Neural progenitor cell (in vitro differentiated cells): ENCODE results near the gene SKI.

ENCODE experiments used
- EZH2 ChIP-seq: fragments of 200-600 bp; sonication (generic); IDR thresholded peaks from 2 replicates; pipeline ENCODE4 v1.6.1; 2017; ENCODE audit warnings: antibody characterized with exemption, mild to moderate bottlenecking, moderate library complexity
- TF ChIP-seq, protein P1 (sequence below): fragments of 200-600 bp; sonication (generic); IDR thresholded peaks from 2 replicates; pipeline ENCODE4 v1.5.1; 2017; ENCODE audit warnings: antibody characterized with exemption, mild to moderate bottlenecking

GRCh38 chr1:2200308-2200943 lies 27.7 kb upstream of the SKI start:
- TF ChIP-seq, protein P1, sequence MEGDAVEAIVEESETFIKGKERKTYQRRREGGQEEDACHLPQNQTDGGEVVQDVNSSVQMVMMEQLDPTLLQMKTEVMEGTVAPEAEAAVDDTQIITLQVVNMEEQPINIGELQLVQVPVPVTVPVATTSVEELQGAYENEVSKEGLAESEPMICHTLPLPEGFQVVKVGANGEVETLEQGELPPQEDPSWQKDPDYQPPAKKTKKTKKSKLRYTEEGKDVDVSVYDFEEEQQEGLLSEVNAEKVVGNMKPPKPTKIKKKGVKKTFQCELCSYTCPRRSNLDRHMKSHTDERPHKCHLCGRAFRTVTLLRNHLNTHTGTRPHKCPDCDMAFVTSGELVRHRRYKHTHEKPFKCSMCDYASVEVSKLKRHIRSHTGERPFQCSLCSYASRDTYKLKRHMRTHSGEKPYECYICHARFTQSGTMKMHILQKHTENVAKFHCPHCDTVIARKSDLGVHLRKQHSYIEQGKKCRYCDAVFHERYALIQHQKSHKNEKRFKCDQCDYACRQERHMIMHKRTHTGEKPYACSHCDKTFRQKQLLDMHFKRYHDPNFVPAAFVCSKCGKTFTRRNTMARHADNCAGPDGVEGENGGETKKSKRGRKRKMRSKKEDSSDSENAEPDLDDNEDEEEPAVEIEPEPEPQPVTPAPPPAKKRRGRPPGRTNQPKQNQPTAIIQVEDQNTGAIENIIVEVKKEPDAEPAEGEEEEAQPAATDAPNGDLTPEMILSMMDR = no peak
- TF ChIP-seq EZH2 = no peak
